Upper lobe of left lung (tissue), 4 donors: Measurements from ENCODE around the gene SIVA1.

ENCODE experiments used
- POLR2A ChIP-seq, 4 donors: fragments of 450-650 bp; IDR thresholded peaks; one replicate each; pipeline ENCODE4 v1.5.1; 2016 to 2017; ENCODE audit warnings: antibody characterized with exemption in 4 of 4, mild to moderate bottlenecking in 2 of 4
- POLR2AphosphoS5 ChIP-seq, 2 donors: sonication (generic); formaldehyde crosslinking; IDR thresholded peaks; one replicate each; pipeline ENCODE4 v1.5.1; 2017; ENCODE audit warnings: antibody characterized with exemption in 2 of 2
- TF ChIP-seq, protein P1 (sequence below), 6 experiments: fragments of 450-650 bp in 4 of 6; fragments of 200-600 bp in 2 of 6; sonication (generic) in 2 of 6; IDR thresholded peaks; one replicate each; pipeline ENCODE4 v1.5.1; 2016 to 2019; ENCODE audit warnings: antibody characterized with exemption in 6 of 6

DNA sequence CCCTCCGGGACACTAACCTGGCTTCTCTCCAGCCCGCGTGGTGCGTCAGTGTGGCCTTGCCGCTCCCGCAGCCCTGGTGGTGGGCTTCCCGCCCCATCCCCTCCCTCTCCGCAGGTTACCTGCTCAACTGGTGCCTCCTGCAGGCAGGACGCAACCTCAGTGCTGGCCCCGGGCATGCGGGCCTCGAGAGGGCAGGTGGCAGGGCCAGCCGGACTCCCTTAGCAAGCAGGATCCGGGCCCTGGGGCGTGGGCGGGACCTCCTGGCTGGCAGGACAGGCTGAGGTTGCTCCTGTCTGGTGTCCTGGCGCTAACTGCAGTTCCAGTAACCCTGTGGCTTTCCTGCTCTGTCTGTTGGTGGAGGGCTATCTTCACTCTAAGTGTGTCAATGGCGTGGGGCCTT lies 37.5 kb upstream of the SIVA1 start:
- TF ChIP-seq, protein P1, sequence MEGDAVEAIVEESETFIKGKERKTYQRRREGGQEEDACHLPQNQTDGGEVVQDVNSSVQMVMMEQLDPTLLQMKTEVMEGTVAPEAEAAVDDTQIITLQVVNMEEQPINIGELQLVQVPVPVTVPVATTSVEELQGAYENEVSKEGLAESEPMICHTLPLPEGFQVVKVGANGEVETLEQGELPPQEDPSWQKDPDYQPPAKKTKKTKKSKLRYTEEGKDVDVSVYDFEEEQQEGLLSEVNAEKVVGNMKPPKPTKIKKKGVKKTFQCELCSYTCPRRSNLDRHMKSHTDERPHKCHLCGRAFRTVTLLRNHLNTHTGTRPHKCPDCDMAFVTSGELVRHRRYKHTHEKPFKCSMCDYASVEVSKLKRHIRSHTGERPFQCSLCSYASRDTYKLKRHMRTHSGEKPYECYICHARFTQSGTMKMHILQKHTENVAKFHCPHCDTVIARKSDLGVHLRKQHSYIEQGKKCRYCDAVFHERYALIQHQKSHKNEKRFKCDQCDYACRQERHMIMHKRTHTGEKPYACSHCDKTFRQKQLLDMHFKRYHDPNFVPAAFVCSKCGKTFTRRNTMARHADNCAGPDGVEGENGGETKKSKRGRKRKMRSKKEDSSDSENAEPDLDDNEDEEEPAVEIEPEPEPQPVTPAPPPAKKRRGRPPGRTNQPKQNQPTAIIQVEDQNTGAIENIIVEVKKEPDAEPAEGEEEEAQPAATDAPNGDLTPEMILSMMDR (IDR thresholded peaks at IDR 0.05), result no peak
- TF ChIP-seq POLR2AphosphoS5 (IDR thresholded peaks at IDR 0.05) (no peak), POLR2A (IDR thresholded peaks at IDR 0.05) (no peak)
